Measurements from ENCODE around the gene SLC1A5.
"Not testable (repeated sequence)": the region's sequence is repeated elsewhere in the genome, so short reads cannot be mapped to it uniquely, and the experiment has no call there.

SLC1A5 gene

DNA sequence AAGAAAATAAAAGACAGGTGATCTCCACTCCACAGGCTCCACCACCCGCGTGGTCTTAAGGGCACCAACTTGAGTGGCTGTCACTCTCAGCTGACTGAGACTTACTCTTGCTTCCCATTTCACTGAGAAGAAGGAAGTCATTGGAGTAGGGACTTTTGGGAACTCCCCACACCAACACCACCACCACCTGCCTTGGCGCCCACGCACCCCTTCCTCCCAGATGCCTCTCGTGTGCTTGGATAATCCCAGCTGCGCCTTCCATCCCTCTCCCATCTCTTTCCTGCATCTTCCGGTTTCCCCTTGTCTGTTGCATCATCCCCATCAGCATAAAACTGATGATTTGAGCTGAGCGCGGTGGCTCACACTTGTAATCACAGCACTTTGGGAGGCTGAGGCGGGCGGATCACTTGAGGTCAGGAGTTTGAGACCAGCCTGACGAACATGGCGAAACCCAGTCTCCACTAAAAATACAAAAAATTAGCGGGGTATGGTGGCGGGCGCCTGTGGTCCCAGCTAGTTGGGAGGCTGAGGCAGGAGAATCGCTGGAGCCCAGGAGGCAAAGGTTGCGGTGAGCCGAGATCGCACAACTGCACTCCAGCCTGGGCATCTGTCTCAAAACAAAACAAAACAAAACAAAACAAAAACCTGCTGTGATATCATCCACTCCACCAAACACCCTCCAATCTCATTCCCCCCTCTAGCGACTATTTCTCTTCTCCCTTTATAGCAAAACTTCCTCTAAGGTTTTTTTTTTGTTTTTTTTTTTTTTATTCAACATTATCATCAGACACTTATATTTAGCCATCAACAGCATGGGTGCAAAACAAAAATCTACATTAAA, 36.7 kb upstream of the SLC1A5 start:
- Histone ChIP-seq H3K79me2 (ENCODE audit: insufficient read depth, low read length) (no peaks in the 10 kb centered on the region), H3K27ac (ENCODE audit: low read length) (no peak overlapping the region), H3K9me3 (ENCODE audit: insufficient read depth, low read length, severe bottlenecking) (no peaks in the 10 kb centered on the region), H3K4me3 (ENCODE audit: low read depth in 1 of 2, low read length in 2 of 2) (no peak overlapping the region), H3K4me2 (ENCODE audit: insufficient read depth, low read length) (no peak overlapping the region), H3K36me3 (ENCODE audit: insufficient read depth, low read length) (no peaks in the 10 kb centered on the region), H3K9ac (ENCODE audit: low read depth, low read length) (no peak overlapping the region), H3K4me1 (ENCODE audit: insufficient read depth, low read length) (peaks cover 23% of the 10 kb centered on the region), H3K27me3 (ENCODE audit: insufficient read depth, low read length, poor library complexity) (no peaks in the 10 kb centered on the region), H2AFZ (ENCODE audit: low read depth, low read length) (no peak overlapping the region), H4K20me1 (ENCODE audit: insufficient read depth, low read length) (no peaks in the 10 kb centered on the region)
- DNase-seq (no peak), ATAC-seq (ENCODE audit: insufficient read depth, low read depth) (no peak)
- TF ChIP-seq, protein P1, sequence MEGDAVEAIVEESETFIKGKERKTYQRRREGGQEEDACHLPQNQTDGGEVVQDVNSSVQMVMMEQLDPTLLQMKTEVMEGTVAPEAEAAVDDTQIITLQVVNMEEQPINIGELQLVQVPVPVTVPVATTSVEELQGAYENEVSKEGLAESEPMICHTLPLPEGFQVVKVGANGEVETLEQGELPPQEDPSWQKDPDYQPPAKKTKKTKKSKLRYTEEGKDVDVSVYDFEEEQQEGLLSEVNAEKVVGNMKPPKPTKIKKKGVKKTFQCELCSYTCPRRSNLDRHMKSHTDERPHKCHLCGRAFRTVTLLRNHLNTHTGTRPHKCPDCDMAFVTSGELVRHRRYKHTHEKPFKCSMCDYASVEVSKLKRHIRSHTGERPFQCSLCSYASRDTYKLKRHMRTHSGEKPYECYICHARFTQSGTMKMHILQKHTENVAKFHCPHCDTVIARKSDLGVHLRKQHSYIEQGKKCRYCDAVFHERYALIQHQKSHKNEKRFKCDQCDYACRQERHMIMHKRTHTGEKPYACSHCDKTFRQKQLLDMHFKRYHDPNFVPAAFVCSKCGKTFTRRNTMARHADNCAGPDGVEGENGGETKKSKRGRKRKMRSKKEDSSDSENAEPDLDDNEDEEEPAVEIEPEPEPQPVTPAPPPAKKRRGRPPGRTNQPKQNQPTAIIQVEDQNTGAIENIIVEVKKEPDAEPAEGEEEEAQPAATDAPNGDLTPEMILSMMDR (IDR thresholded peaks at IDR 0.05; ENCODE audit: borderline replicate concordance, extremely low read depth, low read length, poor library complexity, severe bottlenecking): peak; percentile 9
- no peak for TF ChIP-seq EZH2 (IDR thresholded peaks at IDR 0.05; ENCODE audit: borderline replicate concordance, low read depth, low read length, severe bottlenecking)

DNA sequence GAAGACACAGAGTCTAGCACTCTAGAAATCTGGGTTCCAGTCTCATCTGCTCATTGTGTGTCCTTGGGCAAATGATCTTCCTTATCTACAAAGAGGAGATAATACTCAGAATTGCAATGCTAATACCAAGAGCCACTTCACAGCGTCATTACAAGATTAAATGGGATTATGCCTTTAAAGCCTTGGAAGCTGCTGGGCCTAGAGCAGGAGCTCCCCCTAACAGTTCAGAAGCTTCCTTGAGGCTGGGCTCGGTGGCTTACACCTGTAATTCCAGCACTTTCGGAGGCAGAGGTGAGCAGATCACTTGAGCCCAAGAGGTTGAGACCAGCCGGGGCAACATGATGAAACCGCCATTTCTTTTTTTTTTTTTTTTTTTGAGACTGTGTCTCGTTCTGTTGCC, 34.7 kb upstream of the SLC1A5 start:
- H4K20me1 ChIP-seq (ENCODE audit: insufficient read depth, low read length): no peaks in the 10 kb centered on the region
- ATAC-seq (ENCODE audit: insufficient read depth, low read depth): no peak
- no peak for TF ChIP-seq EZH2 (IDR thresholded peaks at IDR 0.05; ENCODE audit: borderline replicate concordance, low read depth, low read length, severe bottlenecking)
- TF ChIP-seq, protein P1 (IDR thresholded peaks at IDR 0.05; ENCODE audit: borderline replicate concordance, extremely low read depth, low read length, poor library complexity, severe bottlenecking): no peak

DNA sequence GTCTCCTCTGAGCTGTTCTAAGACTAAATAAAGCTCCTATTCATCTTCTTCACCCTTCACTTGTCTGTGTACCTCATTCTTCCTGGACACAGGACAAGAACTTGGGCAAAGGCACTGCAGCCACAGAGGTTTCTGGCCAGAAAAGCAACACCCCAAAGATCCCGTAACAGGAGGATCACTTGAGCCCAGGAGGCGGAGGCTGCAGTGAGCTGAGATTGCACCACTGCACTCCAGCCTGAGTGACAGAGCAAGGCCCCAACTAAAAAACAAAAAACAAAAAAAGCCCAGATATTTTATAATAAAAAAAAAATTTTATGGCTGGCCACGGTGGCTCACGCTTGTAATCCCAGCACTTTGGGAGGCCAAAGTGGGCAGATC, 34.0 kb upstream of the SLC1A5 start:
- ATAC-seq (ENCODE audit: insufficient read depth, low read depth); H4K20me1 ChIP-seq (ENCODE audit: insufficient read depth, low read length); H3K9me3 ChIP-seq (ENCODE audit: insufficient read depth, low read length, severe bottlenecking); H3K79me2 ChIP-seq (ENCODE audit: insufficient read depth, low read length); H3K36me3 ChIP-seq (ENCODE audit: insufficient read depth, low read length); H3K27me3 ChIP-seq (ENCODE audit: insufficient read depth, low read length, poor library complexity); DNase-seq; H3K4me2 ChIP-seq (ENCODE audit: insufficient read depth, low read length); H3K4me3 ChIP-seq (ENCODE audit: low read depth in 1 of 2, low read length in 2 of 2): not testable (repeated sequence)
- H3K27ac ChIP-seq (ENCODE audit: low read length): peak overlapping the region; percentile 87
- peaks cover 30% of the 10 kb centered on the region for H3K4me1 ChIP-seq (ENCODE audit: insufficient read depth, low read length)
- peak overlapping the region; percentile 52 for H2AFZ ChIP-seq (ENCODE audit: low read depth, low read length)
- peak overlapping the region; percentile 48 for H3K9ac ChIP-seq (ENCODE audit: low read depth, low read length)

More for the DNA sequence above, 34.7 kb upstream of the SLC1A5 start:
- no peak overlapping the region for H3K9ac ChIP-seq (ENCODE audit: low read depth, low read length)
- no peak overlapping the region for H3K27ac ChIP-seq (ENCODE audit: low read length)
- no peak overlapping the region for H3K4me2 ChIP-seq (ENCODE audit: insufficient read depth, low read length)
- no peaks in the 10 kb centered on the region for H3K27me3 ChIP-seq (ENCODE audit: insufficient read depth, low read length, poor library complexity)
- no peaks in the 10 kb centered on the region for H3K79me2 ChIP-seq (ENCODE audit: insufficient read depth, low read length)
- H3K4me1 ChIP-seq (ENCODE audit: insufficient read depth, low read length): peaks cover 30% of the 10 kb centered on the region
- no peak overlapping the region for H2AFZ ChIP-seq (ENCODE audit: low read depth, low read length)
- DNase-seq: no peak
- H3K36me3 ChIP-seq (ENCODE audit: insufficient read depth, low read length): no peaks in the 10 kb centered on the region
- H3K4me3 ChIP-seq (ENCODE audit: low read depth in 1 of 2, low read length in 2 of 2): no peak overlapping the region
- no peaks in the 10 kb centered on the region for H3K9me3 ChIP-seq (ENCODE audit: insufficient read depth, low read length, severe bottlenecking)

DNA sequence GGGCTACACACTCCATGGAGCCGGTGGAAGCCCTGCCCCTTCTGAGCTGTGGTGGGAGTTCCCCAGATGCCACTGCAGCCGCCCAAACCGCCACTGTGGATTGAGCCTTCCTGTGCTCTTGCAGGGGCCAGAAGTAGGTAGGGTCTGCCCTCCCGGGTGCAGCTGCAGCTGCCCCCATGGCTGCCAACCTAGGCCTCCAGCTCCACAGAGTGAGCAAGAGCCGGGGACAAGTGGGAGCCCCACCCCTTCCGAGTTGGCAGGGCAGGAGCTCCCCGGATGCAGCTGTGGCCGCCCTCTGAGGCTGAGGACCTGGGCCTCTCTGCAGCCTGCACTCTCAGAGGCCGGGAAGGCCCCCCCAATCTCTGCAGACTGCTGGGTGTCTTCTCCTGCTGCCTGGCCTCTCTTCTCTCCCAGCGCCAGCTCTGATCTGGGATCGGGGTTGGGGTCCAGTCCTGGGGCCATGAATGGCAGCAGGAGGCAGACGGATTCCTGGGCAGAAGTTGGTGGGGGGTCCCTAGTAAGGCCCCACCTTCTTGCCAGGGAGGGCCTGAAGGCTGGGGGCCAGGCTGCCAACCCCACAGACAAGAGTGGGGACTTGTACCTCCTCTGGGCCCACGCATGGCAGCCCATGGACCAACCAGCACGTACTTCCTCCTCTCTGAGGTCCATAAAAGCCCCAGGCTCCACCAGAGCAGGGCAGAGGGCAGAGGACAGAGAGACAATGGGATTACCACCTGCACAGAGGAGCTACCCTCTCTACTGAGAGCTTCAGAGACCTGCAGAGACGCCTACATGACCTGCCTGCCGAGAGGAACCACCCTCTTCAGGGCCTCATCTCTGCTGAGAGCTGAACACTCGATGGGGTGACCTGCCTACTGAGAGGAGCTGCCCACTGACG, 33.4 kb upstream of the SLC1A5 start:
- Histone ChIP-seq H3K4me1 (ENCODE audit: insufficient read depth, low read length) (peaks cover 30% of the 10 kb centered on the region), H3K9ac (ENCODE audit: low read depth, low read length) (peak overlapping the region; percentile 48), H3K27ac (ENCODE audit: low read length) (peak overlapping the region; percentile 87), H3K36me3 (ENCODE audit: insufficient read depth, low read length) (no peaks in the 10 kb centered on the region), H3K9me3 (ENCODE audit: insufficient read depth, low read length, severe bottlenecking) (no peaks in the 10 kb centered on the region), H3K4me2 (ENCODE audit: insufficient read depth, low read length) (peak overlapping the region; percentile 56), H3K79me2 (ENCODE audit: insufficient read depth, low read length) (no peaks in the 10 kb centered on the region), H4K20me1 (ENCODE audit: insufficient read depth, low read length) (no peaks in the 10 kb centered on the region), H2AFZ (ENCODE audit: low read depth, low read length) (peak overlapping the region; percentile 52), H3K4me3 (ENCODE audit: low read depth in 1 of 2, low read length in 2 of 2) (no peak overlapping the region; a peak in 1 of 4 replicates), H3K27me3 (ENCODE audit: insufficient read depth, low read length, poor library complexity) (no peaks in the 10 kb centered on the region)
- DNase-seq: peak; percentile 98
- peak; percentile 96 for ATAC-seq (ENCODE audit: insufficient read depth, low read depth)
- TF ChIP-seq EZH2 (IDR thresholded peaks at IDR 0.05; ENCODE audit: borderline replicate concordance, low read depth, low read length, severe bottlenecking): no peak
- TF ChIP-seq, protein P1 (IDR thresholded peaks at IDR 0.05; ENCODE audit: borderline replicate concordance, extremely low read depth, low read length, poor library complexity, severe bottlenecking): no peak

Measured in DND-41 (cell line).